ENCODE data around the gene SERPINH1. TPM values are rescaled to one million over a fixed set of nuclear protein-coding genes. Genes with fewer than 3 reads are reported as not detected.

The SERPINH1 gene
- polyA plus RNA-seq, 3 donors, result 291 to 341 (median 336) TPM

GRCh38 chr11:75554258-75555022 is 7.6 kb upstream of the SERPINH1 start:
- DNase-seq (ENCODE audit: low read depth in 3 of 3, low spot score in 2 of 3), result peak in 2 of 3 donors; percentile 86

- no peak for DNase-seq (ENCODE audit: low read depth in 3 of 3, low spot score in 2 of 3)
Observed at GRCh38 chr11:75555079-75555811, 6.8 kb upstream of the SERPINH1 start.

- DNase-seq (ENCODE audit: low read depth in 3 of 3, low spot score in 2 of 3), result no peak
Observed at GRCh38 chr11:75556275-75556674, 5.8 kb upstream of the SERPINH1 start.

- DNase-seq (ENCODE audit: low read depth in 3 of 3, low spot score in 2 of 3), result no peak
Observed at GRCh38 chr11:75557666-75558494, 4.2 kb upstream of the SERPINH1 start.

- no peak for DNase-seq (ENCODE audit: low read depth in 3 of 3, low spot score in 2 of 3)
Observed at GRCh38 chr11:75558939-75559843, 2.9 kb upstream of the SERPINH1 start.

- DNase-seq (ENCODE audit: low read depth in 3 of 3, low spot score in 2 of 3), result no peak
Observed at GRCh38 chr11:75560644-75561043, 1.4 kb upstream of the SERPINH1 start.

- no peak for DNase-seq (ENCODE audit: low read depth in 3 of 3, low spot score in 2 of 3)
Observed at GRCh38 chr11:75561426-75562047, 516 bp upstream of the SERPINH1 start.

GRCh38 chr11:75562836-75563484 is 907 bp downstream of the SERPINH1 start:
- no peak for DNase-seq (ENCODE audit: low read depth in 3 of 3, low spot score in 2 of 3)

GRCh38 chr11:75563501-75563977 is 1.5 kb downstream of the SERPINH1 start:
- DNase-seq (ENCODE audit: low read depth in 3 of 3, low spot score in 2 of 3), result no peak

- no peak for DNase-seq (ENCODE audit: low read depth in 3 of 3, low spot score in 2 of 3)
Observed at GRCh38 chr11:75563978-75564552, 2.0 kb downstream of the SERPINH1 start.

GRCh38 chr11:75565221-75565814 is 3.3 kb downstream of the SERPINH1 start:
- DNase-seq (ENCODE audit: low read depth in 3 of 3, low spot score in 2 of 3), result no peak

GRCh38 chr11:75565916-75566762 is 4.1 kb downstream of the SERPINH1 start:
- DNase-seq (ENCODE audit: low read depth in 3 of 3, low spot score in 2 of 3), result no peak

- no peak for DNase-seq (ENCODE audit: low read depth in 3 of 3, low spot score in 2 of 3)
Observed at GRCh38 chr11:75566763-75567279, 4.8 kb downstream of the SERPINH1 start.

- no peak for DNase-seq (ENCODE audit: low read depth in 3 of 3, low spot score in 2 of 3)
Observed at GRCh38 chr11:75567971-75568370, 5.9 kb downstream of the SERPINH1 start.

GRCh38 chr11:75568616-75569219 is 6.7 kb downstream of the SERPINH1 start:
- DNase-seq (ENCODE audit: low read depth in 3 of 3, low spot score in 2 of 3), result no peak

- no peak for DNase-seq (ENCODE audit: low read depth in 3 of 3, low spot score in 2 of 3)
Observed at GRCh38 chr11:75570559-75571139, 8.6 kb downstream of the SERPINH1 start.

Data from right renal cortex interstitium (tissue), 3 donors.